IPS-20b (cell line): ENCODE measurements around the gene OGDHL.

Source experiments
- H3K27ac ChIP-seq: one replicate; pipeline ENCODE4 v1.5.1; 2013; ENCODE audit warnings: low read length
- H3K27me3 ChIP-seq: 2 replicates; pipeline ENCODE4 v1.6.1; 2013; ENCODE audit warnings: mild to moderate bottlenecking, low read length, inconsistent platforms; ENCODE audit not compliant: insufficient read depth
- H3K36me3 ChIP-seq: 2 replicates; pipeline ENCODE4 v1.6.1; 2013; ENCODE audit warnings: low read depth, mild to moderate bottlenecking, inconsistent platforms, low read length, moderate library complexity; ENCODE audit not compliant: insufficient read depth
- H3K4me1 ChIP-seq: 2 replicates; pipeline ENCODE4 v1.6.1; 2013; ENCODE audit warnings: mild to moderate bottlenecking, control low read depth, inconsistent platforms, low read length, moderate library complexity; ENCODE audit not compliant: insufficient read depth
- H3K4me3 ChIP-seq: 2 replicates; pipeline ENCODE4 v1.5.1; 2013; ENCODE audit warnings: mild to moderate bottlenecking, low read length, inconsistent platforms
- H3K9ac ChIP-seq: 2 replicates; pipeline ENCODE4 v1.6.1; 2013; ENCODE audit warnings: low read depth, mild to moderate bottlenecking, inconsistent platforms, low read length, moderate library complexity
- H3K9me3 ChIP-seq: 2 replicates; pipeline ENCODE4 v1.6.1; 2013; ENCODE audit warnings: mild to moderate bottlenecking, low read depth, low read length, inconsistent platforms; ENCODE audit not compliant: insufficient read depth

The OGDHL gene

GRCh38 chr10:49745756-49746155, 16.4 kb downstream of the OGDHL start:
- no peak overlapping the region for H3K4me3 ChIP-seq

DNA sequence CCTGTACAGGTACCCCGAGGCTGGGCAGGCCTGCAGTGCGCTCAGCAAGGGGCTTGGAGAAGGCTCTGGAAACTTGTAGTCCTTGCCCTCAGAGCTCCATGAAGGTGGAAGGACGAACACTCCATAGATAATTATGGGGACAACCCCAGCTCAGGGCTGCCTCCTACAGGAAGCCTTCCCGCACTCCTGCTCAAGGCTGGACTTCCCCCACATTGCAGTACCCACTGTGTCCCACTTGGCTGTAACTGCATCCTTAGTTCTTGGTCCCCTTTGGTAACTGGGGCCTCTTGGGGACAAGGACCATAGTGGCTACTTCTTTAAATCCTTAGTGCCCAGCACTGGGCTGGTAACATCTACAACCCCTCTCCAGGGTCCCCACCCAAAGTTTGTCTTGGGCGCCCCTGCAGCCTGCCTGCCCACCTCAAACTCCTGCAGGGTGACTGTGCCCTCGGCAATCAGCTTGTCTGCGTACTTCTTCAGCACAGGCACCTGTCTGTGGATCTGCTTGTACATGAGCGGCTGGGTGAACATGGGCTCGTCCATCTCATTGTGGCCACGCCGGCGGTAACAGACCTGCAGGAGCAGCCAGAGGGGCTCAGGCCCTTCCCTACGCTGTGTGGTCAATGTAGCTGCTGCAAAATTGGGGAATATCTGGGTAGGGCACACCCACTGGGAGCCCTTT, 17.1 kb downstream of the OGDHL start:
- H3K36me3 ChIP-seq = peaks cover 43% of the 10 kb centered on the region
- H3K27ac ChIP-seq = no peak overlapping the region
- H3K27me3 ChIP-seq = no peaks in the 10 kb centered on the region
- no peak overlapping the region for H3K9ac ChIP-seq
- H3K4me3 ChIP-seq = no peak overlapping the region
- no peaks in the 10 kb centered on the region for H3K9me3 ChIP-seq
- no peaks in the 10 kb centered on the region for H3K4me1 ChIP-seq

More at GRCh38 chr10:49745756-49746155, 16.4 kb downstream of the OGDHL start:
- Histone ChIP-seq H3K36me3 (peaks cover 43% of the 10 kb centered on the region), H3K27ac (no peak overlapping the region), H3K9ac (no peak overlapping the region), H3K27me3 (no peaks in the 10 kb centered on the region), H3K9me3 (no peaks in the 10 kb centered on the region), H3K4me1 (no peaks in the 10 kb centered on the region)

DNA sequence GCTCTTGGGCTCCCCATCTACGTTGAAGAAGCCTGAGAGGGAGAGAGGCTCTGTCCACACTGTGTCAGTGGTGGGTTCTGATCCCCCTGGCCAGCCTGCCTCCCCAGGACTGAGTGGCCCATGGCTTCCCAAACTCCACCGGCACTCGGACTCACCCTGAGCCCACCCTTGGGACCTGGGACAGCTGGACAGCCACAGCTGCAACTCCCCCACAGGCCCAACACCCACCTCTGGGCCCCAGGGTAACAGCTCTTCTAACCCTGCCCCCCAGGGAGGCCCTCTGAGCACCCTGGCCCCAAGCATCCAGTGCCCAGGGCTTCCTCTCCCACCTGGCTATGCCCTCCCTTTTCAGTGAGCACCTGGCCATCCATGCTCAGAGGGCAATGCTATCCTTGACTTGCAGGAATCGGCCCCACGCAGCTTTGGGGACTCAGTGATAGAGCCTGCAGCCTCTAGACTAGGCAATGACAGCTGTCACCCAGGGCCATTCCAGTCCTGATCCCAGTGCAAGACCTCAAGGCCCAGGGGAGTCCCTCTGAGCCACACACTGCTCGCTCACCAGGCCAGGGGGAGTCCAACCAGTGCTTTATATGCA, 17.9 kb downstream of the OGDHL start:
- Histone ChIP-seq H3K27me3 (no peaks in the 10 kb centered on the region), H3K4me3 (no peak overlapping the region), H3K9ac (no peak overlapping the region), H3K36me3 (peaks cover 43% of the 10 kb centered on the region), H3K27ac (no peak overlapping the region), H3K9me3 (no peaks in the 10 kb centered on the region), H3K4me1 (no peaks in the 10 kb centered on the region)

DNA sequence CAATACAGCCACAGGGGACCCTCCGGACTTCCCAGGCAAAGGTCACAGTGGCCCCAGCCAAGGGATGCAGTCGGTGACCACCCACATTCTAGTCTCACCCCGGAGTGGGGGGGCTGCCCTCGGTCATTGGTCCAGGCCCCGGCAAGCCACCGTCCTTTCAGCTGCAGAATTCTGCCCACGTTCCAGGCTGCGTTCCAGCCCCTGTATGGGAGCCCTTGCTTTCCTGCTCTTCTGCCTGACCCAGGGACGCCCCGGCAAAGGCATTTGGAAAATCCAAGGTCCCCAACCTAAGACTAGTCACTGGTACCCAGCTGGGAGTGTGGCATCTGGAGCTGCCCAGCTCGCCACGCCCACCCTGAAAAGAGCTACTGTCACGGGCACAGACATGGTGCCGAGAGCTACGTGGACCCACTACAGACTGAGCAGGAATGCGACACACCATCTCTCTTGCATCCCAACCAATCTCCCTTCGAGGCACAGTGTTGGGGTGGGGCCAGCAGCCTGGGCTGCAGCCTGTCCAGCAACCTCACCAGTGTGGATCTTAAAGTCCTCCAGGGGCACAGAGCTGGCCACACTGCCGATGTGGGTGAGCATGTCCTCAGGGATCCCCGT, 18.6 kb downstream of the OGDHL start:
- no peaks in the 10 kb centered on the region for H3K4me1 ChIP-seq
- H3K9me3 ChIP-seq = no peaks in the 10 kb centered on the region
- H3K27ac ChIP-seq = no peak overlapping the region
- H3K9ac ChIP-seq = no peak overlapping the region
- peaks cover 43% of the 10 kb centered on the region for H3K36me3 ChIP-seq
- no peaks in the 10 kb centered on the region for H3K27me3 ChIP-seq
- H3K4me3 ChIP-seq = no peak overlapping the region

DNA sequence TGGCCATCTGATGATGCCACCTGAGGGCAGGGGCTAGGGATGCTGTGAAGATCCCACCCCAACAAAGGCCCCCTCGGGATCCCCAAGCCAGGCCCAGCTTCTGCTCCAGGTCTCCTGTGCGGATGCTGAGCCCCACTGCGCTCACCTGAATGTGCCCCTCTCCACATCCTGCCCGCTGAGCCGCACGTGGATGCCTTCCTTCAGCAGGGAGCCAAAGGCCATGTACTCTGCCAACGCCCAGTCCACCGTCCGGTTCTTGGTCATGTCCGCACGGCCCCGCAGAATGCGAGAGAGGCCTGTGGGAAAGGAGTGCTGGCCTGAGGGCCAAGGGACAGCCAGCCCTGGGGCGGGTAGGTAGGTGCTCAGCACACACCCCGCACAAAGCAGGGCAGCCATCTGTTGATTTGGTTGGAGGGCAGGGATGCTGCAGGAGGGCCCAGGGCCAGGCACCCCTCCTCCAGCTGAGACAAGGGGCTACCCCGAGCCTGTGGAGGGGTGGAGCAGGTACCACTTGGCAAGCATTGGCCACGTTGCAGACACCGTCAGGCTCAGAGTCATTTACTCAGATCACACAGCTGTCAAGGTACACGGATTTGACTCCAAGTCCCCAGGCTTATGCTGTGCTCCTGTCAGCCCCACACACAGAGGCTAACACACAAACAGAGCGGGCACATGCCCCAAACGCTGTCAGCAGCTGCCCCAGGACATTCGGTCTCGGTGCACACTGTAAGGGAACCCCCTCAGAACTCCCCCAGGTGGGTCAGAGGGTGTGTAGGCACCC, 19.2 kb downstream of the OGDHL start:
- Histone ChIP-seq H3K9ac (no peak overlapping the region), H3K36me3 (peaks cover 46% of the 10 kb centered on the region), H3K27ac (no peak overlapping the region), H3K27me3 (no peaks in the 10 kb centered on the region), H3K4me1 (no peaks in the 10 kb centered on the region), H3K4me3 (no peak overlapping the region), H3K9me3 (no peaks in the 10 kb centered on the region)

- H3K9ac ChIP-seq = no peak overlapping the region
- H3K27ac ChIP-seq = no peak overlapping the region
- H3K9me3 ChIP-seq = no peaks in the 10 kb centered on the region
- H3K36me3 ChIP-seq = peaks cover 57% of the 10 kb centered on the region
- no peak overlapping the region for H3K4me3 ChIP-seq
- H3K4me1 ChIP-seq = no peaks in the 10 kb centered on the region
- H3K27me3 ChIP-seq = no peaks in the 10 kb centered on the region
Observed at GRCh38 chr10:49741108-49741995, 20.8 kb downstream of the OGDHL start.

GRCh38 chr10:49740346-49741107, 21.6 kb downstream of the OGDHL start:
- peaks cover 57% of the 10 kb centered on the region for H3K36me3 ChIP-seq
- H3K9me3 ChIP-seq = no peaks in the 10 kb centered on the region
- no peaks in the 10 kb centered on the region for H3K4me1 ChIP-seq
- no peak overlapping the region for H3K4me3 ChIP-seq
- H3K9ac ChIP-seq = no peak overlapping the region
- no peak overlapping the region for H3K27ac ChIP-seq
- no peaks in the 10 kb centered on the region for H3K27me3 ChIP-seq

DNA sequence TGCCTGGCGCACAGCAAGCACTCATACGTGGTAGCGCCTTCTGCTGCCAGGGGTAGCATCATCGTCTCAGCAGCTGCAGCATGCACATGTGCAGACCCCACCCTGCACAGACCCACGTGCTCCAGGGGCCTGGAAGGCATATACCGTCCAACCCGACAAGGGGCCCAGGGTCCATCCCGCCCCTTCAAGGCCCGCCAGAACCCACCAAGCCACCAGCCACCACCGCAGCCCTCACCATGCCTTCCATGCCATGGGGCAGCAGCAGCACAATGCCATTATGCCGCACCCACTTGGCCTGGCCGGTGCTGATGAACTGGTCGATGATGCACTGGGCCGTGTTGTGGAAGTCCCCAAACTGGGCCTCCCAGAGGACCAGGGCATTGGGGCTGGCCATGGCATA, 22.7 kb downstream of the OGDHL start:
- Histone ChIP-seq H3K27ac (no peak overlapping the region), H3K4me3 (no peak overlapping the region), H3K4me1 (no peaks in the 10 kb centered on the region), H3K36me3 (peaks cover 50% of the 10 kb centered on the region), H3K9ac (no peak overlapping the region), H3K9me3 (no peaks in the 10 kb centered on the region), H3K27me3 (no peaks in the 10 kb centered on the region)

DNA sequence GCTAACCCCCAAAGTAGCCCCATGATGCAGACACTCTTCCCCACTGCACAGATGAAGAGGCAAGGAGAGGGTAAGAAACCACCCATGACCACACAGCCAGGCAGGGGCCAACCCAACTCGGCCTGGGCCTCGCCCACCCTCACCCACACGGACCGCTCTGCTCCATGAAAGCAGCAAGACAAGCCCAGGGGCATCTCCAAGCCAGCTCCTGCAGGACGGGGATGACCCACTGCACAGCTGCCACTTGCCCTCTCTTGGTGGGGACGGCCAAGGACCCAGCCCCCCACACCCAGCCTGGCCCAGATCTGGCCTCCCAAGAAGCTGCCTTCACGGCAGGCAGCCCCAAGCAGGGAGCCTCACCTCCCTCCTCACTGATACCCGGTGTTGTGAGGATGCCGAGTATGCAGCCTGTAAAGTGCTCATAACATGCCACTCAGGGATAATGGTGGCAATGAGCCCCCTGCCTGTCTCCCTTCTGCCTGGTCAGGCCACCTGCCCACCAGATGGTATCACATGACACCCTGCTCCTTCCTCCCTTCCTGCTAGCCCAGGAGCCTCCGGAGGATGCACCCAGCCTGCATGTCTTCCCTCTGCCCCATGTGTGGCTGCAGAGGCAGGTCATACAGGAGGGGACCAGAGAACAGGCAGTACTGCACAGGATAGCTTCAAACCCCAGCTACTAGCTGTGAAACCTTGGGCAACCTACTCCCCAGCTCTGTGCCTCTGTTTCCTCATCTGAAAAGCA, 23.3 kb downstream of the OGDHL start:
- H3K9ac ChIP-seq = no peak overlapping the region
- H3K36me3 ChIP-seq = peaks cover 45% of the 10 kb centered on the region
- no peak overlapping the region for H3K27ac ChIP-seq
- H3K27me3 ChIP-seq = no peaks in the 10 kb centered on the region
- H3K4me3 ChIP-seq = no peak overlapping the region
- no peaks in the 10 kb centered on the region for H3K9me3 ChIP-seq
- H3K4me1 ChIP-seq = no peaks in the 10 kb centered on the region

GRCh38 chr10:49737474-49738201, 24.5 kb downstream of the OGDHL start:
- no peaks in the 10 kb centered on the region for H3K4me1 ChIP-seq
- no peak overlapping the region for H3K27ac ChIP-seq
- no peaks in the 10 kb centered on the region for H3K27me3 ChIP-seq
- H3K9ac ChIP-seq = no peak overlapping the region
- peaks cover 36% of the 10 kb centered on the region for H3K36me3 ChIP-seq
- no peak overlapping the region for H3K4me3 ChIP-seq
- H3K9me3 ChIP-seq = no peaks in the 10 kb centered on the region
